GM21786 (cell line): ENCODE data around the gene CLDN18.

Source experiments
- ATAC-seq: cut with Tn5 transposase; IDR thresholded peaks from one replicate; pipeline ENCODE4 v1.9.1; 2021; ENCODE audit not compliant: unreplicated experiment

The CLDN18 gene

GRCh38 chr3:138009476-138010272 is at the start of gene CLDN18:
CLDN18 (plus strand) TSS chr3:138010165; CDS start chr3:138010226, 61 bp downstream.
- no peak for ATAC-seq

GRCh38 chr3:137962251-137962650 is 47.7 kb upstream of the CLDN18 start:
- ATAC-seq, result no peak

- no peak for ATAC-seq
Observed at GRCh38 chr3:137963463-137963862, 46.5 kb upstream of the CLDN18 start.

GRCh38 chr3:137970914-137971831 is 38.8 kb upstream of the CLDN18 start:
- peak; percentile 91 for ATAC-seq

- ATAC-seq, result no peak
Observed at GRCh38 chr3:137972396-137972795, 37.6 kb upstream of the CLDN18 start.

GRCh38 chr3:137978328-137978727 is 31.6 kb upstream of the CLDN18 start:
- ATAC-seq, result no peak

- no peak for ATAC-seq
Observed at GRCh38 chr3:137987723-137988122, 22.2 kb upstream of the CLDN18 start.

- peak; percentile 82 for ATAC-seq
Observed at GRCh38 chr3:137988152-137988551, 21.8 kb upstream of the CLDN18 start.

- ATAC-seq, result peak; percentile 63
Observed at GRCh38 chr3:137988982-137989381, 21.0 kb upstream of the CLDN18 start.

- no peak for ATAC-seq
Observed at GRCh38 chr3:137990427-137990826, 19.5 kb upstream of the CLDN18 start.

GRCh38 chr3:137992592-137992991 is 17.4 kb upstream of the CLDN18 start:
- ATAC-seq, result no peak

GRCh38 chr3:137998121-137999042 is 11.6 kb upstream of the CLDN18 start:
- ATAC-seq, result no peak

- no peak for ATAC-seq
Observed at GRCh38 chr3:138003069-138003468, 6.9 kb upstream of the CLDN18 start.

GRCh38 chr3:138005627-138006026 is 4.3 kb upstream of the CLDN18 start:
- no peak for ATAC-seq

GRCh38 chr3:138007898-138008297 is 2.1 kb upstream of the CLDN18 start:
- no peak for ATAC-seq

GRCh38 chr3:138010273-138010590 is 267 bp downstream of the CLDN18 start:
- no peak for ATAC-seq

GRCh38 chr3:138011722-138012121 is 1.8 kb downstream of the CLDN18 start:
- no peak for ATAC-seq

- no peak for ATAC-seq
Observed at GRCh38 chr3:138012526-138012925, 2.6 kb downstream of the CLDN18 start.

- ATAC-seq, result no peak
Observed at GRCh38 chr3:138016065-138016464, 6.1 kb downstream of the CLDN18 start.

GRCh38 chr3:138019281-138020069 is 9.5 kb downstream of the CLDN18 start:
- ATAC-seq, result no peak
